ENCODE measurements around the gene ARL10. TPM values are rescaled to one million over a fixed set of nuclear protein-coding genes. Genes with fewer than 3 reads are reported as not detected.

ARL10 gene
- 14.5 TPM for total RNA-seq (ENCODE audit: unreplicated experiment)
- long read RNA-seq, partial matches to known transcripts: 0 of 3 reads
- long read RNA-seq, other reads (novel, unspliced or antisense): 3 of 3 reads

DNA sequence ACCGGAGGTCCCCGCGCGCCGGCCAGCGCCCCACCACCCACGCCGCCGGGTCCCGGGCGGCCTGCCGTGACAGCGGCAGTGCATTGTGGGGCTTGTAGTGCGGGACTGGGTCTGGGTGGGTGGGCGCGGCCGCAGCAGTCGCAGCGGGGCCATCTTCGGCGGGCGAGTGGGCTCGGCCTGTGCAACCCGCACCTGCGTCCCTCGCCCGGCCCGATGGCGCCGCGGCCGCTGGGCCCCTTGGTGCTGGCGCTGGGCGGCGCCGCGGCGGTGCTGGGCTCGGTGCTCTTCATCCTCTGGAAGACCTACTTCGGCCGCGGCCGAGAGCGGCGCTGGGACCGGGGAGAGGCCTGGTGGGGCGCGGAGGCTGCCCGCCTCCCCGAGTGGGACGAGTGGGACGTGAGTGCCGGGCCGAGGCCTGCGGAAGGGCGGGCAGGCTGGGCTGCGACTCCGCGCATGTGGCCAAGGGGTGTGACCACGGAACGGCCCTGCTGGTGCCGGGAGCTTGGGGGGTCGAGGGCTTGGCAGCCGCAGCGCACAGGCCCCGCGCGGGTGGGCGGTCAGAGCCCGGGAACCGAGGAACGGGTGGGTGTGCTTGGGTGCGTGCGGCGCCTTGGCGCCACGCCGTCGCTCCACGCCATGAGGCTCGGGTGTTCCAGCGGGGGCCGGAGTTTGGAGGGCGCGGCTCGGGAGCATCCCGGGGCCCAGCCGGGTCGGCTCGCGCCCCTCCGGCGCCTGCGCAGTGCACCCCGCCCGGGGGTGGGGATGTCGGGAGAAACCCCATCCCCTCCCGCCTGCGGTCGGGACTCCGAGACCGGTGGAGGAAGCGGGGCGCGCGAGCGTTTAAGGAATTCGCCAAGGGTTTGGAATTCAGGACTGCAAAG lies at the start of gene ARL10:
Gene ARL10 (plus strand): TSS at position 137 of the 881 bp plus-strand sequence. CDS start 77 bp downstream, at position 214.
- Mint-ChIP-seq H3K9me3 (ENCODE audit: unreplicated experiment) (no peaks in the 10 kb centered on the region), H3K27ac (ENCODE audit: unreplicated experiment) (no peak within 1 kb of the TSS), H3K36me3 (ENCODE audit: low read depth, unreplicated experiment) (peaks cover 17% of the 10 kb centered on the region), H3K27me3 (ENCODE audit: unreplicated experiment) (peaks cover 14% of the 10 kb centered on the region), H3K4me1 (ENCODE audit: unreplicated experiment) (peaks cover 3% of the 10 kb centered on the region), H3K4me3 (ENCODE audit: unreplicated experiment) (peak within 1 kb of the TSS; percentile 80)
- TF ChIP-seq, protein P1, sequence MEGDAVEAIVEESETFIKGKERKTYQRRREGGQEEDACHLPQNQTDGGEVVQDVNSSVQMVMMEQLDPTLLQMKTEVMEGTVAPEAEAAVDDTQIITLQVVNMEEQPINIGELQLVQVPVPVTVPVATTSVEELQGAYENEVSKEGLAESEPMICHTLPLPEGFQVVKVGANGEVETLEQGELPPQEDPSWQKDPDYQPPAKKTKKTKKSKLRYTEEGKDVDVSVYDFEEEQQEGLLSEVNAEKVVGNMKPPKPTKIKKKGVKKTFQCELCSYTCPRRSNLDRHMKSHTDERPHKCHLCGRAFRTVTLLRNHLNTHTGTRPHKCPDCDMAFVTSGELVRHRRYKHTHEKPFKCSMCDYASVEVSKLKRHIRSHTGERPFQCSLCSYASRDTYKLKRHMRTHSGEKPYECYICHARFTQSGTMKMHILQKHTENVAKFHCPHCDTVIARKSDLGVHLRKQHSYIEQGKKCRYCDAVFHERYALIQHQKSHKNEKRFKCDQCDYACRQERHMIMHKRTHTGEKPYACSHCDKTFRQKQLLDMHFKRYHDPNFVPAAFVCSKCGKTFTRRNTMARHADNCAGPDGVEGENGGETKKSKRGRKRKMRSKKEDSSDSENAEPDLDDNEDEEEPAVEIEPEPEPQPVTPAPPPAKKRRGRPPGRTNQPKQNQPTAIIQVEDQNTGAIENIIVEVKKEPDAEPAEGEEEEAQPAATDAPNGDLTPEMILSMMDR (IDR thresholded peaks at IDR 0.05; ENCODE audit: unreplicated experiment): no peak
- peak; percentile 36 for DNase-seq (ENCODE audit: low spot score)

- Mint-ChIP-seq H3K27ac (ENCODE audit: unreplicated experiment) (no peak overlapping the region), H3K4me1 (ENCODE audit: unreplicated experiment) (no peaks in the 10 kb centered on the region), H3K27me3 (ENCODE audit: unreplicated experiment) (no peaks in the 10 kb centered on the region), H3K36me3 (ENCODE audit: low read depth, unreplicated experiment) (peaks cover 11% of the 10 kb centered on the region), H3K9me3 (ENCODE audit: unreplicated experiment) (no peaks in the 10 kb centered on the region), H3K4me3 (ENCODE audit: unreplicated experiment) (no peak overlapping the region)
- TF ChIP-seq, protein P1 (IDR thresholded peaks at IDR 0.05; ENCODE audit: unreplicated experiment): no peak
- DNase-seq (ENCODE audit: low spot score): no peak
Measured at GRCh38 chr5:176317534-176318374, 47.5 kb upstream of the ARL10 start.

DNA sequence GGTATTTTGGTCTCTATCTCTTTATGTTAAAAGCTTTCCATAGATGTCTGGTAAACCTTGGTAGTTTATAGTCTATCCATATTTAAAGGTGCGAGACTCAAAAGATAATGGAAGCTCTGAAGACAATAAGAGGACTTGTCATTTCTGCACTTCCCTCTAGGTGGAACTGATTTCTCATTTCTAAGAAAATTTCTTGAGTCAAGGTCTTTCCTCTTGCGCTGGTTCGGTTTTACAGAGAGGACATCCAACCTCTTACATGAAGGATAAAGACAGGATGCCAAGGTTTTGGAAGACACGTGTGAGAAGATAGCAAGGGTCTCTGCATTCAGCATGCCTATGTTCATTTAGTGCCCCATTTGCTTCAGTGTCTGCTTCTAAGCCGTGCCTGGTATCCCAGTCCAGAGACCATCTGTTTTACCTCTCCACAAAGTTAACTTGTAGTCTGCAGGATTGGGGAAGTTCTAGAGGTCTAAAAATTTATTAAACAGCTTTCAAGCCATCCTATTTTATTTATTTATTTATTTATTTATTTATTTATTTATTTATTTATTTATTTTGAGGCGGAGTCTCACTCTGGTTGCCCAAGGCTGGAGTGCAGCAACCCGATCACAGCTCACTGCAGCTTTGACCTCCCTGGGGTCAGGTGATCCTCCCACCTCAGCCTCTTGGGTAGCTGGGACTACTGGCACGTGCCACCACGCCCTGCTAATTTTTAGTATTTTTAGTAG lies 45.3 kb upstream of the ARL10 start:
- no peaks in the 10 kb centered on the region for H3K4me1 Mint-ChIP-seq (ENCODE audit: unreplicated experiment)
- H3K27me3 Mint-ChIP-seq (ENCODE audit: unreplicated experiment): no peaks in the 10 kb centered on the region
- H3K9me3 Mint-ChIP-seq (ENCODE audit: unreplicated experiment): no peaks in the 10 kb centered on the region
- TF ChIP-seq, protein P1 (IDR thresholded peaks at IDR 0.05; ENCODE audit: unreplicated experiment): no peak
- no peak overlapping the region for H3K27ac Mint-ChIP-seq (ENCODE audit: unreplicated experiment)
- no peak overlapping the region for H3K4me3 Mint-ChIP-seq (ENCODE audit: unreplicated experiment)
- DNase-seq (ENCODE audit: low spot score): no peak
- H3K36me3 Mint-ChIP-seq (ENCODE audit: low read depth, unreplicated experiment): peaks cover 13% of the 10 kb centered on the region

GRCh38 chr5:176320577-176320976 lies 44.7 kb upstream of the ARL10 start:
- TF ChIP-seq, protein P1 (IDR thresholded peaks at IDR 0.05; ENCODE audit: unreplicated experiment): no peak
- DNase-seq (ENCODE audit: low spot score): no peak
- Mint-ChIP-seq H3K27ac (ENCODE audit: unreplicated experiment) (no peak overlapping the region), H3K36me3 (ENCODE audit: low read depth, unreplicated experiment) (peaks cover 7% of the 10 kb centered on the region), H3K4me3 (ENCODE audit: unreplicated experiment) (no peak overlapping the region), H3K4me1 (ENCODE audit: unreplicated experiment) (no peaks in the 10 kb centered on the region), H3K27me3 (ENCODE audit: unreplicated experiment) (no peaks in the 10 kb centered on the region), H3K9me3 (ENCODE audit: unreplicated experiment) (no peaks in the 10 kb centered on the region)

Measured in endothelial cell (in vitro differentiated cells).